B cell (primary cell): ENCODE data around the gene ZNF423.

Experiments
- EZH2 ChIP-seq: IDR thresholded peaks from 2 replicates; pipeline ENCODE4 v1.6.1; 2012; ENCODE audit warnings: borderline replicate concordance, low read depth, mild to moderate bottlenecking, moderate library complexity, low read length; ENCODE audit not compliant: insufficient read depth, poor library complexity, severe bottlenecking
- TF ChIP-seq, protein P1 (sequence below): fragments of 200-600 bp; IDR thresholded peaks from one replicate; pipeline ENCODE4 v1.8.0; 2022; ENCODE audit warnings: antibody characterized with exemption, mild to moderate bottlenecking

GRCh38 chr16:49659356-49659755 lies 196.6 kb downstream of the ZNF423 start:
- TF ChIP-seq, protein P1, sequence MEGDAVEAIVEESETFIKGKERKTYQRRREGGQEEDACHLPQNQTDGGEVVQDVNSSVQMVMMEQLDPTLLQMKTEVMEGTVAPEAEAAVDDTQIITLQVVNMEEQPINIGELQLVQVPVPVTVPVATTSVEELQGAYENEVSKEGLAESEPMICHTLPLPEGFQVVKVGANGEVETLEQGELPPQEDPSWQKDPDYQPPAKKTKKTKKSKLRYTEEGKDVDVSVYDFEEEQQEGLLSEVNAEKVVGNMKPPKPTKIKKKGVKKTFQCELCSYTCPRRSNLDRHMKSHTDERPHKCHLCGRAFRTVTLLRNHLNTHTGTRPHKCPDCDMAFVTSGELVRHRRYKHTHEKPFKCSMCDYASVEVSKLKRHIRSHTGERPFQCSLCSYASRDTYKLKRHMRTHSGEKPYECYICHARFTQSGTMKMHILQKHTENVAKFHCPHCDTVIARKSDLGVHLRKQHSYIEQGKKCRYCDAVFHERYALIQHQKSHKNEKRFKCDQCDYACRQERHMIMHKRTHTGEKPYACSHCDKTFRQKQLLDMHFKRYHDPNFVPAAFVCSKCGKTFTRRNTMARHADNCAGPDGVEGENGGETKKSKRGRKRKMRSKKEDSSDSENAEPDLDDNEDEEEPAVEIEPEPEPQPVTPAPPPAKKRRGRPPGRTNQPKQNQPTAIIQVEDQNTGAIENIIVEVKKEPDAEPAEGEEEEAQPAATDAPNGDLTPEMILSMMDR, result no peak
- TF ChIP-seq EZH2, result no peak
